GM19023 (cell line): ENCODE measurements around the gene PYGB.
A peak's percentile ranks its signal among the peaks of the same experiment; 100 is the strongest.
"Not testable (repeated sequence)": the region's sequence is repeated elsewhere in the genome, so short reads cannot be mapped to it uniquely, and the experiment has no call there.

Experiments
- ATAC-seq: cut with Tn5 transposase; IDR thresholded peaks from one replicate; pipeline ENCODE4 v1.9.1; 2021; ENCODE audit warnings: mild to moderate bottlenecking, moderate library complexity; ENCODE audit not compliant: unreplicated experiment

PYGB gene

GRCh38 chr20:25229486-25230165, 18.3 kb upstream of the PYGB start:
- no peak for ATAC-seq

GRCh38 chr20:25230166-25230831, 17.6 kb upstream of the PYGB start:
- no peak for ATAC-seq

- no peak for ATAC-seq
Observed at GRCh38 chr20:25233016-25233772, 14.7 kb upstream of the PYGB start.

GRCh38 chr20:25234009-25234849, 13.7 kb upstream of the PYGB start:
- ATAC-seq = not testable (repeated sequence)

GRCh38 chr20:25236450-25237304, 11.2 kb upstream of the PYGB start:
- no peak for ATAC-seq

- ATAC-seq = peak; percentile 56
Observed at GRCh38 chr20:25237610-25238318, 10.1 kb upstream of the PYGB start.

- ATAC-seq = no peak
Observed at GRCh38 chr20:25238319-25239037, 9.4 kb upstream of the PYGB start.

- no peak for ATAC-seq
Observed at GRCh38 chr20:25239387-25240370, 8.2 kb upstream of the PYGB start.

GRCh38 chr20:25240851-25241658, 6.8 kb upstream of the PYGB start:
- not testable (repeated sequence) for ATAC-seq

GRCh38 chr20:25241659-25241955, 6.3 kb upstream of the PYGB start:
- ATAC-seq = not testable (repeated sequence)

GRCh38 chr20:25242231-25242630, 5.7 kb upstream of the PYGB start:
- ATAC-seq = no peak

GRCh38 chr20:25243416-25243979, 4.4 kb upstream of the PYGB start:
- ATAC-seq = no peak

- ATAC-seq = no peak
Observed at GRCh38 chr20:25244976-25245375, 2.9 kb upstream of the PYGB start.

GRCh38 chr20:25245461-25245860, 2.4 kb upstream of the PYGB start:
- ATAC-seq = no peak

GRCh38 chr20:25246182-25246999, 1.5 kb upstream of the PYGB start:
- ATAC-seq = no peak

- ATAC-seq = peak; percentile 3
Observed at GRCh38 chr20:25247000-25247517, 826 bp upstream of the PYGB start.
